HCEC 1CT (cell line): ENCODE data around the gene CD8A.

ENCODE experiments used
- DNase-seq: peaks from one replicate; pipeline ENCODE4 v3.0.0-alpha.2; 2017

Gene CD8A

GRCh38 chr2:86808315-86809161 is 17.8 kb upstream of the CD8A start:
- peak; percentile 83 for DNase-seq

- no peak for DNase-seq
Measured at GRCh38 chr2:86807468-86808275, 17.0 kb upstream of the CD8A start.

GRCh38 chr2:86807133-86807467 is 16.4 kb upstream of the CD8A start:
- DNase-seq, result no peak

- no peak for DNase-seq
Measured at GRCh38 chr2:86806059-86806857, 15.5 kb upstream of the CD8A start.

GRCh38 chr2:86800856-86801567 is 10.3 kb upstream of the CD8A start:
- DNase-seq, result no peak

- DNase-seq, result no peak
Measured at GRCh38 chr2:86794861-86795260, 4.1 kb upstream of the CD8A start.

GRCh38 chr2:86793752-86794151 is 3.0 kb upstream of the CD8A start:
- no peak for DNase-seq

- no peak for DNase-seq
Measured at GRCh38 chr2:86791573-86791972, 860 bp upstream of the CD8A start.

GRCh38 chr2:86790134-86790675 is 508 bp downstream of the CD8A start:
- no peak for DNase-seq

GRCh38 chr2:86789687-86790133 is 1.0 kb downstream of the CD8A start:
- no peak for DNase-seq

- no peak for DNase-seq
Measured at GRCh38 chr2:86788881-86789686, 1.6 kb downstream of the CD8A start.

- DNase-seq, result no peak
Measured at GRCh38 chr2:86788165-86788564, 2.5 kb downstream of the CD8A start.

GRCh38 chr2:86787736-86788135 is 3.0 kb downstream of the CD8A start:
- DNase-seq, result no peak

- DNase-seq, result no peak
Measured at GRCh38 chr2:86786001-86786536, 4.6 kb downstream of the CD8A start.

GRCh38 chr2:86785456-86785855 is 5.3 kb downstream of the CD8A start:
- DNase-seq, result no peak

- DNase-seq, result no peak
Measured at GRCh38 chr2:86783615-86784339, 6.9 kb downstream of the CD8A start.

GRCh38 chr2:86782748-86783147 is 8.0 kb downstream of the CD8A start:
- DNase-seq, result no peak

- no peak for DNase-seq
Measured at GRCh38 chr2:86781363-86781762, 9.3 kb downstream of the CD8A start.

- DNase-seq, result no peak
Measured at GRCh38 chr2:86779971-86780370, 10.7 kb downstream of the CD8A start.

- no peak for DNase-seq
Measured at GRCh38 chr2:86778957-86779356, 11.8 kb downstream of the CD8A start.
